Measurements from ENCODE around the gene TMEM51. TPM values are rescaled to one million over a fixed set of nuclear protein-coding genes. Genes with fewer than 3 reads are reported as not detected.
A peak's percentile ranks its signal among the peaks of the same experiment; 100 is the strongest.

Gene TMEM51
- total RNA-seq, 2 donors from 2014 or later = 12.1 TPM

- H3K4me3 Mint-ChIP-seq = no peak overlapping the region
- no peak overlapping the region for H3K27ac ChIP-seq (ENCODE audit: low read depth, low read length)
- H3K4me1 Mint-ChIP-seq = peaks cover 9% of the 10 kb centered on the region
These were observed 5.1 kb upstream of the TMEM51 start for GRCh38 chr1:15148475-15148874.

GRCh38 chr1:15148941-15149340, 4.6 kb upstream of the TMEM51 start:
- Mint-ChIP-seq H3K27ac (no peak overlapping the region), H3K4me3 (no peak overlapping the region), H3K27me3 (ENCODE audit: insufficient read depth) (peaks cover 53% of the 10 kb centered on the region), H3K9me3 (peaks cover 5% of the 10 kb centered on the region), H3K36me3 (ENCODE audit: low read depth) (no peaks in the 10 kb centered on the region), H3K4me1 (peaks cover 9% of the 10 kb centered on the region)
- no peak for DNase-seq
- WGBS, 2 experiments (ENCODE audit: insufficient coverage in 1 of 2, insufficient read length in 1 of 2) = 44 to 69% methylated on average over 1 of the region's 1 CpG
- Histone ChIP-seq H3K4me3 (ENCODE audit: low read length) (no peak overlapping the region), H3K9me3 (ENCODE audit: control insufficient read depth, low read length) (peaks cover 4% of the 10 kb centered on the region), H3K4me1 (ENCODE audit: control insufficient read depth, insufficient read depth, low read length) (peaks cover 14% of the 10 kb centered on the region), H3K9ac (ENCODE audit: extremely low read depth, low read length, poor library complexity, severe bottlenecking) (no peak overlapping the region), H3K27me3 (ENCODE audit: control insufficient read depth, insufficient read depth, low read length, poor library complexity, severe bottlenecking) (no peaks in the 10 kb centered on the region), H3K27ac (ENCODE audit: low read depth, low read length) (no peak overlapping the region), H3K36me3 (ENCODE audit: control insufficient read depth, insufficient read depth, low read length) (no peaks in the 10 kb centered on the region)
- no peak for TF ChIP-seq CTCF (conservative IDR thresholded peaks at IDR 0.05)

More at GRCh38 chr1:15148475-15148874, 5.1 kb upstream of the TMEM51 start:
- H3K27ac Mint-ChIP-seq = no peak overlapping the region
- H3K27me3 ChIP-seq (ENCODE audit: control insufficient read depth, insufficient read depth, low read length, poor library complexity, severe bottlenecking) = no peaks in the 10 kb centered on the region
- no peak overlapping the region for H3K4me3 ChIP-seq (ENCODE audit: low read length)
- peaks cover 53% of the 10 kb centered on the region for H3K27me3 Mint-ChIP-seq (ENCODE audit: insufficient read depth)
- peaks cover 5% of the 10 kb centered on the region for H3K9me3 Mint-ChIP-seq
- H3K9me3 ChIP-seq (ENCODE audit: control insufficient read depth, low read length) = peaks cover 4% of the 10 kb centered on the region
- no peak for DNase-seq
- H3K36me3 Mint-ChIP-seq (ENCODE audit: low read depth) = no peaks in the 10 kb centered on the region
- H3K36me3 ChIP-seq (ENCODE audit: control insufficient read depth, insufficient read depth, low read length) = no peaks in the 10 kb centered on the region
- peaks cover 14% of the 10 kb centered on the region for H3K4me1 ChIP-seq (ENCODE audit: control insufficient read depth, insufficient read depth, low read length)
- 86 to 93% methylated on average over 7 to 9 of the region's 9 CpGs for WGBS, 2 experiments (ENCODE audit: insufficient coverage in 1 of 2, insufficient read length in 1 of 2)
- TF ChIP-seq CTCF (conservative IDR thresholded peaks at IDR 0.05) = no peak
- H3K9ac ChIP-seq (ENCODE audit: extremely low read depth, low read length, poor library complexity, severe bottlenecking) = no peak overlapping the region

DNA sequence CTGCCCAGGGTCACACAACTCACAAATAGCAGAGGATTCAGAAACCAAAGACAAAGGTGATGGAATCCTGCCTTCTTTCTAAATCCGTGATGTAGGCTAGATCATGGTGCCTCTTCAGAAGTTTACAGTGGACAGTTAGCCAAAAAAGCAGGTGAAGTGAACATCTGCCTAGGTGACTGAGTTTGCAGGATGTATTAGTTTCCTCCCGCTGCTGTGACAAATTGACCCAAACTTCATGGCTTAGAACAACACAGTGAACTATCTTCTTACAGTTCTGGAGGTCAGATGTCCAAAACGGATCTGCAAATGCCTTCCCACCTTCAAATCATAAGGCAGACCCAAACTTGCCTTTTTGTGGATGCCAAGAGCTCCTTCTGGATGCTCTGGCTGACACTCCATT, 3.2 kb upstream of the TMEM51 start:
- peaks cover 4% of the 10 kb centered on the region for H3K9me3 ChIP-seq (ENCODE audit: control insufficient read depth, low read length)
- H3K36me3 ChIP-seq (ENCODE audit: control insufficient read depth, insufficient read depth, low read length) = no peaks in the 10 kb centered on the region
- H3K9ac ChIP-seq (ENCODE audit: extremely low read depth, low read length, poor library complexity, severe bottlenecking) = no peak overlapping the region
- no peak overlapping the region for H3K27ac ChIP-seq (ENCODE audit: low read depth, low read length)
- Mint-ChIP-seq H3K36me3 (ENCODE audit: low read depth) (no peaks in the 10 kb centered on the region), H3K27ac (no peak overlapping the region), H3K4me3 (no peak overlapping the region), H3K27me3 (ENCODE audit: insufficient read depth) (peaks cover 51% of the 10 kb centered on the region), H3K9me3 (peaks cover 5% of the 10 kb centered on the region), H3K4me1 (peaks cover 13% of the 10 kb centered on the region)
- H3K4me1 ChIP-seq (ENCODE audit: control insufficient read depth, insufficient read depth, low read length) = peaks cover 14% of the 10 kb centered on the region
- 90 to 91% methylated on average over 3 of the region's 3 CpGs for WGBS, 2 experiments (ENCODE audit: insufficient coverage in 1 of 2, insufficient read length in 1 of 2)
- TF ChIP-seq CTCF (conservative IDR thresholded peaks at IDR 0.05) = no peak
- no peak for DNase-seq
- H3K27me3 ChIP-seq (ENCODE audit: control insufficient read depth, insufficient read depth, low read length, poor library complexity, severe bottlenecking) = peaks cover 5% of the 10 kb centered on the region
- H3K4me3 ChIP-seq (ENCODE audit: low read length) = peak overlapping the region; percentile 55
